ENCODE data around the gene SMYD5.
"Not testable (repeated sequence)": the region's sequence is repeated elsewhere in the genome, so short reads cannot be mapped to it uniquely, and the experiment has no call there.

The SMYD5 gene

DNA sequence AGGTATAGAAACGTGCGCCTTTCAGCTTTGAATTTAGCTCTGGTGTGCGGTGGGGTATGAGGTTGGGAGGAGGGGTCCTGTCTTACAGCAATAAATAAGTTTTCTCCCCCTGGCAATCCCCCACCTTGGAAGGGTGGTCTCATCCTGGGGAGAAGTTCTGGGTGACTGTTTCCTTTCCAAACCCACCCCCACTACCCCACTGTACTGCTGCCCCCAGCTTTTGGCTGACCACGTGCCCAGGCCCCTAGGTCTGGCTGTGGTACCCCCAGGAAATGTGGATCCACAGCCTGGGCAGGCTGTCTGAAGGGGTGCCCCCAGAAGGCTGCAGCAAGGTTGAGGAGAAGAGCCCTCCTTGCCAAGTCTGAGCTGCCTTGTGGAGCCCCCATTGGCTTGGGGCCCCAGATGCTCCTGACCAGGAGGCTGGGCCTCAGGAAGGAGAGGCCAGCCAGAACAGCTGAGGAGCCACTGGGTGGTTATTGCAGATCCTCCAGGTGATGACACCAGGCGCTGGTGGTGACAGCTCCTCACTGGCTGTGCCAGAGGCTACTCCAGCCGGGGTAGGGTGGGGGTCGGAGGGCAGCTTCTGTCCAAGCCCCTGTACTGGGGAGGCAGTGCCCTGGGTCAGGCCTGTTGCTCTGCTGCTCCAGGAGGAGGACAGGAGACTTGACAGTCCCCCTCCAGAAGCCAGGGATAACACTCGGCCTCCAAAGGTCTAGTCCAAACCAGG is 44.3 kb downstream of the SMYD5 start:
- DNase-seq (ENCODE audit: insufficient read length, low spot score) (no peak), FAIRE-seq (no peak)

DNA sequence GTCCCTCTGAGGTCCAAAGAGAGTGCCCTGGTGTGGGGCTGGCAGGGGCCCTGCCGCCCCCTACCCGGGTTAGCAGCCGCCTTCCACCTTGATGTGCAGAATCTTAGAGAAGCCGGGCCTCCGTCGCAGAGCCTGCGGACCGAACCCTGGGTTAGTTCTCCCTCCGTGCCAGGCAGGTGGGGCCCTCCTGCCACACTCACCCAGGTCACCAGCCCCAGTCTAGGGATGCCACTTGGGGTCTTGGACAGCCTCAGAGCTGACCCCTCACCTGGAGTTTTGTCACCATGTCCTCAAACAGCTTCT is 44.8 kb downstream of the SMYD5 start:
- DNase-seq (ENCODE audit: insufficient read length, low spot score): no peak
- FAIRE-seq: no peak

DNA sequence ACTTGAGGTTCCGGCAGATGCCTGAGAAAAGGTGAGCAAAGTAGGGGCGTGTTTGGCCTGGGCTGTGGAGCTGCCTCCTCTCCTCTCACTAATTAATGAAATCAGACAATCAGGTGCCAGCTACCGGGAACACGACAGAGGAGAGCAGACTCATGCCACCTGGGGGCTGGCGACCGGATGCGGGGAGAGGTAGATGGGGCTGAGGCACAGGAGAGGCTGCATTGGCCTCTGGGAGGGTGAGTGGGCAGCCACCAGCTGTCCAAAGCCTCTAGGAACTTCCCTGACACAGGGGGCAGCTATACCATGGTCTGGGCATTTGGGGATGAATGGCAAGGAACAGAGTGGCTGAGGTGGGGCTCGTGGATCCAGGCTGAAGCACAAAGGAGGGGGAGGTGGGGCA is 45.2 kb downstream of the SMYD5 start:
- FAIRE-seq (no peak), DNase-seq (ENCODE audit: insufficient read length, low spot score) (no peak)

DNA sequence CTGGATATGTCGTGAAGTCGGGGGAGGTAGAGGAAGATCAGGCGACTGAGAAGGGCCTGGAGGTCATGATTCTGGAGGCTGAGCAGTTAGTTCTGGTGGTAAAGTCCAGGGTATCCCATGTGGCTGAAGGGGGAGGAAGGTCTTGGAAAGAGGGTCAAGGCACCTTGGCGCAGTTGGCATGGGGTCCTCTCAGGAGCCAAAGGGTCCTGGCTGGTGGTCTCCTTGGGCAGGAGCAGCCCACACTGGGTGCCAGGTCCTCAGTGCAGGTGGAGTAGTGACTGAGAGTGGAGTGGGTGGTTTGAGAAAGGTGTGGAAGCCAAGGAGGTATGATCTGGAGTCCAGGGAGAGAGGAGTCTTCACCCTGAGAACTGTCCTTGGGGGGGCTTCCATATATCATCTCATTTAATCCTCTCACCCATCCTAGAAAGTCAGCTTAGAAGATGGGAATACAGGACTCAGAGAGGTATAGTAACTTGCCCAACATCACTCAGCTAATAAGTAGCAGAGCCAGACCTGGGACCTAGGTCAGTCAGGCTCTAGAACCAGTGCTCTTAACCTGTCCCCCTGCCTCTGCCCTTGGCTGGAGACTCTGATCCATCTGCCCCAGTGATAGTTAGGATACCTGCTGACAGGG is 45.8 kb downstream of the SMYD5 start:
- FAIRE-seq (peak; percentile 28), DNase-seq (ENCODE audit: insufficient read length, low spot score) (no peak)

DNA sequence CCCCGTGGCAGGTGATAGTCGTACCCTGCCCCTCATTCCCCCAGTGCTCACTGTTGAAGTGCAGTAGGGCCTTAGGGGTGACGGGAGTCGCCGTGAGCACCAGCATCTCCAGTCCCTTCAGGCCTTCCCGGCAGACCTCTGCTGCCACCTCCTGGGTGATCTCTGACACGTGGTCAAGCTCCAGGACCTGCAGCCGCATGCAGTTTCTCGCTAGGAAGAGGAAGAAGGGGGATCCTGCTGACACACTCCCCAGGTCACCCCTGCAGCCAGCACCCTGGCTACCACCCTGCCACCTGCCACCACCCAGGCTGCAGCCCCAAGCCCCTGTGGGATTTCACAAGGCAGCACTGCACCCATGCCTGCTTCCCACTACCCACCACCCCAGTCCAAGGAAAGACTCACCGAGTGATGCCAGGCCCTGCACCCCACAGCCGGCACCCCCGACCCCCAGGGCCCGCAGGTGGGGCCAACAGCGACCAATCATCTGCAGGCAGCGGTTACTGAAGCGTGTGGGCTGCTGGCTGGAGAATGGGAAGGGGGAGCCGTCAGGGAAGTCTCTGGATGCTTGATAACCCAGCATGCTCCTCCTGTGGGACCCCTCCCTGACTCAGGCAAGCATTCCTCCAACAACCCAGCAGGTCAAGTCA is 46.4 kb downstream of the SMYD5 start:
- FAIRE-seq (peak; percentile 13), DNase-seq (ENCODE audit: insufficient read length, low spot score) (peak; percentile 78)

DNA sequence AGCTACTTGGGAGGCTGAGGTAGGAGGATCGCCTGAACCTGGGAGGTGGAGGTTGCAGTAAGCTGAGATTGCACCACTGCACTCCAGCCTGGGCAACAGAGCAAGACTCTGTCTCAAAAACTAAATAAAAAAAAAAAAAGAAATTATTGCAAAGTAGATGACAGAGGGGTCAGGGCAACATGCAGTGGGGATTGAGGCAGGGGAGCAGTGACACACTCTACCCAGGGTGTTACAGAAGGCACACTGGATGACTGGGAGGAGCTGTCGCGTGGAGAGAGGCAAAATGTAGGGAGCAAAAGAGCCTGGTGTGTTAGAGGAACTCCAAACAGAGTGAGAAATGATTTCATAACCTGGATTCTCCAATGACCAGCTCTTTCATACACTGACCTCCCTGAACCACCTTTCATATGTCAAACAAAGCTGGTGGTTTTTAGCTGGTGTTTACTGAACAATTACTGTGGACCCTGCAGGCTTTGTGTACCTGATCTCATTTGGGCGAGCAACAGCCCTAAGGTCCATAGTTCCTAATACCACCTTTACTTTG is 48.1 kb downstream of the SMYD5 start:
- FAIRE-seq: no peak
- DNase-seq (ENCODE audit: insufficient read length, low spot score): no peak

DNA sequence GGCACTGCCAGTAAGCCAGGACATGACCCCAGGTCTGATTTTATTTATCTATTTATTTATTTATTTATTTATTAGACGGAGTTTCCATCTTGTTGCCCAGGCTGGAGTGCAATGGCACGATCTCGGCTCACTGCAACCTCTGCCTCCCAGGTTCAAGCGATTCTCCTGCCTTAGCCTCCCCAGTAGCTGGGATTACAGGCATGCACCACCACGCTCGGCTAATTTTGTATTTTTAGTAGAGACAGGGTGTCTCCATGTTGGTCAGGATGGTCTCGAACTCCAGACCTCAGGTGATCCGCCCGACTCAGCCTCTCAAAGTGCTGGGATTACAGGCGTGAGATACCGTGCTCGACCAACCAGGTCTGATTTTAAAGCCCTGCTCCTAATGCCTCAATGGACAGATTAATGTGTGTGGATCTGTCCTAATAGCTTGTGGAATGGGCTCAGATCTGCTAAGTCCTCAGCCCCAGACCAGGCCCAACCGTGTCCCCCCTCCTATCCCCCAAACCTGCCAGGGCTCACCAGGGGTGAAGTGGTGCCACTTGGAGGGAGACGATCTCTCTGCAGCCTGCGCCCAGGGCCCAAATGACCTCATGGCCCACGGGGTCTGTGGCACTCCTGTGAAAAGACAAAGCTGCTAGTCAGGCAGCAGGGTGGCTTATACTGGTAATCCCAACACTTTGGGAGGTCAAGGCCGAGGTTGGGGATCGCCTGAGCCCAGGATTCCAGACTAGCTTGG is 48.8 kb downstream of the SMYD5 start:
- not testable (repeated sequence) for DNase-seq (ENCODE audit: insufficient read length, low spot score); FAIRE-seq

DNA sequence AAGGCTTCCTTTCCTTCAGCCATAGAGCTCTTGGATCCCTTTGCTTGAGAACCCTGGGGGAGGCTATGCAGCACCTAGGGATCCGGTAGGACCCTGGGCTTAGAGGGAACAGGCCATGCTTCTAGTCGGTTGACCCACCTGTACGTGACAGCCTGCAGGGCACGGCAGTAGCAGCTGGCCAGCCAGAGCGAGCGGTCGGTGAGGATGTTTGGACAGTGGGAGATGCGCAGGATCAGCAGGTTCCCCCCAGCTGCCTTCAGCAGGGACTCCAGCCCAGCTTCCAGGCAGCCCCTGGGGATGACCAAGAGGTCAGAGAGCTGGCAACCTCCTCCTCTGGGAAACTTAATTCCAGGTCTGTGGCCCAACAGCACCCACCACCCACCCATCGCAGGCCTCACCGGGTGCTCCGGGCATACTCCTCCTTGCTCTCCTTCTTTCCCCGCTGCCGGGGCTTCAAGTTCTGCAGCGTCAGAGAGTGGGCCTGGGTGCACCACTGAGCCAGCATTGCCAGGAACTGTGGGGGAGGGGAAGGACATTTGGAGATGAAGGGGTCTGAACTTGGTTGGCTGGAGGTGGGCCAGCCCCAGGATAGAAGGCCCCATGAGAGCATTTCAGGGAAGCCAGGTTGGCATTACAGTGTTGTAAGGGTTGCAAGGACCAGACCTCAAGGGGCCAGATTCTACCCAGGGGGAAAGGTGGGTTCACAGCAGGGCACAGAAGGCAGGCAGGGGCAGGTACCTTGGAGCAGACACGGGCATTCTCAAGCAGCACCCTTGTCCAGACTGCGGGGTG is 49.7 kb downstream of the SMYD5 start:
- DNase-seq (ENCODE audit: insufficient read length, low spot score) (no peak), FAIRE-seq (no peak)

DNA sequence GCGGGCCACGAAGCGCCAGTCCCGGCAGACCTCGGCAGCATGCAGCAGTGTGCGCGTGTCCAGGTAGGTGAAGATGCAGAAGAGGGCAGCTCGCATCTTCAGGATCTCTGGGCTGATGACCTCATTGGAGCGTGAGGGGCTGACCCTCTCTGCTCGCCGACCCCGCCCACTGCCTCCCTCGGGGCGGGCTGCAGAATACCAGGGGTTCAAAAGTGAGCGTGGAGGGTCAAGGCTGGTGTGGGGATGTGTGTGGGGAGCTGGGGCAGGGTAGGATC is 50.2 kb downstream of the SMYD5 start:
- no peak for FAIRE-seq
- no peak for DNase-seq (ENCODE audit: insufficient read length, low spot score)

DNA sequence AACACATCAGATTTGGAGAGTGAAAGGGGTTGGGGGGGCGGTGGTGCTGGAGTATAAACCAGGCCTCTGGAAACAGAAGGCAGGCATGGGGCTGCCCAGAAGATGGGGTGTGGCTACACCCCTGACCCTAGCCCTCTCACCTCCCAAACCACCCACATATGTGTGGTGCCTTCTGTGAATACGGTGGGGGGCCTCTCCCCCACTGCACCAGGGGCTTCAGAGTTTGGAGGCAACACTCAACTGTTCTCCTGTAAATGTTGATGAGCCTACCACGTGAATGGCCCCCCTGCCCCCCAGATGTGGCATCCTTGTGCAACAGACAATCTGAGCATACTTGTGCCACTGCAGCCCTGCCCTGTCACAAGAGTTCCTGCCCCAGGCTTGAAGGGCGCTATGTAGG is 50.7 kb downstream of the SMYD5 start:
- no peak for DNase-seq (ENCODE audit: insufficient read length, low spot score)
- FAIRE-seq: no peak

DNA sequence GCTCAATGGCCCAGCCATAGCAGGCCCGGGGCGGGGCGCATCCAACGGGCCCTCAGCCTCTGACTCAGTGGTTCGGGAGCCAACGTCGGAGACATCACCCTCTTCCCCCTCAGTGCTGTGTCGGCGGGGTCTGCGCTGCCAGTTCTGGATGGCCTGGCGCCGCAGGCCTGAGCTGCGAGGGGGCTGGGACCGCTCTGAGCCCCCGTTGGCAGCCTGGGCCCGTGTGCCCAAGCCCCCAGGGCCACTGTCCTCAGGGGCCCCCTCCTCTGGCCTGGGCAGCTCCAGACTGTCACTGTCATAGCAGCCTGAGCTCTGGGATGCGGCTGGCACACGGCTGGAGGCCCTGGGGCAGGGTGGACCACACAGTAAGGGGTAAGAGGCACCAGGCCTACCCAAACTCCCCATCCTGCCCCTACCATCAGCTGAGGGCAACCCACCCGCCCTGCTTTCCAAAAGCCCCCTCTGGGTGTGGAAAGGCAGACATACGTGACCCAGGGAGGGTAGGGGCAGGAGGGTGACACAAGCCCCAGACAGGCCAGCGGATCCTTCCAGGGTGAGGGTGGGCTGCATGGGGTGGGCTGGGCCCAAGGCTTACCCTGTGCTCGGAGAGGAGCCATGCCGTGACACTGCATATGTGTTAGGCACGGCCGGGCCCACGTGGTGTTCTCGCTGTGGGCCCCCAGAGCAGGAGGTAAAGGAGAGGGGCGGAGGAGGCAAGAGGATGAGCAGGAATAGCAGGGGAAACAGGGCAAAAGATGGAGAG is 51.4 kb downstream of the SMYD5 start:
- FAIRE-seq: no peak
- DNase-seq (ENCODE audit: insufficient read length, low spot score): no peak

DNA sequence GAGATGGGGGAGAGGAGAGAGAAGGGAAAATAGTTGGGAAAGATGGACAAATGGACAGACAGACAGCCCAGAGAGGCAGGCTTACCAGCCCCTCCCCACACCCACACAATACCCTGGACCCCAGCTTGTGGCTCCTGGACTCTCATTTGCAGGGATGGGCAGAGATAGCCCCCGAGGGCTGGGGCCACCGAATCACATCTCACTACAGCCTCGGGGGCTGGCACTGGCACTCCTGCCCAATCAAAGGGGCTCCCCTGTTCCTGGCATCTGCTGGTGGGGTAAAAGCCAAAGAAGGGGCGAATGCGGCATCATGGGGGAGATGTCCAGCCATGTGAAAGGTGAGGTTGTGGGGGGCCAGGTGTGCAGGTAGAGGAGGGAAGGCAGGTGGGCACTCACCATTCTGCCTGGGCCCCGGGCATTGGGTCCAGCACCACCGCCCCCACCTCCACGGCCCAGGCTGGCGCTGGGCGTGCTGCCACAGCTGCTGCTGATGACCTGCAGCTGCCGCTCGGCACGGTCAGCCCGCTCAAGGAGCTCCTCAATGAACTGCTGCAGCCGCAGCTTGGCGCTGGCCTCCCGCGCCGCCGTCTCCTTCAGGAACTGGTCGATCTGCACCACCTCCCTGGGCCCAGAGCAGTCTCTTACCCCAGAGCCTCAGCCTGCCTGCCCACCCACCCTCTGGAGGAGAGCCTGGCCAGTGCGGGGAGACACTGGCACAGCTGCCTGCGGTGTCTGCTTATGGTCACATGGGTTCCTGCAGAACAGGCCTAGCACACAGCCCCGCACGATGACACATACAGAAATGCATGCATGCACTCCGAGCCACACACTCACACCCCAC is 52.2 kb downstream of the SMYD5 start:
- no peak for DNase-seq (ENCODE audit: insufficient read length, low spot score)
- FAIRE-seq: no peak

DNA sequence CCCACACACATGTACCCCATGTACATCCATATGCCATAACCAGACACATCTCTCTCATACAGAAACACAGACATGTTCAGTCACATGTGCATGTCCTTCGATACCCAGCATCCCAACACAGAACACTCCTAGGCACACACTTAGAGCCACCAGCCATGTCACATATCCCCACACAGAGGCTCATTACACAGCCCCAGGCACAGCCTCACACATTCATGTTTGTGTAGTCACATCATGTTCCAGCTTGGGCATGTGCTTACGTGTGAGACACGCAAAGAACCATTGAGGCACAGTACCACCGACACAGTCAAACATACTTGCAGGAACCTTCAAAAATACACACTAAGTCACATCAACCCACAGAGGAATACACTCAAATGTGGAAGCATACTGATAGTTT is 53.0 kb downstream of the SMYD5 start:
- peak; percentile 64 for FAIRE-seq

DNA sequence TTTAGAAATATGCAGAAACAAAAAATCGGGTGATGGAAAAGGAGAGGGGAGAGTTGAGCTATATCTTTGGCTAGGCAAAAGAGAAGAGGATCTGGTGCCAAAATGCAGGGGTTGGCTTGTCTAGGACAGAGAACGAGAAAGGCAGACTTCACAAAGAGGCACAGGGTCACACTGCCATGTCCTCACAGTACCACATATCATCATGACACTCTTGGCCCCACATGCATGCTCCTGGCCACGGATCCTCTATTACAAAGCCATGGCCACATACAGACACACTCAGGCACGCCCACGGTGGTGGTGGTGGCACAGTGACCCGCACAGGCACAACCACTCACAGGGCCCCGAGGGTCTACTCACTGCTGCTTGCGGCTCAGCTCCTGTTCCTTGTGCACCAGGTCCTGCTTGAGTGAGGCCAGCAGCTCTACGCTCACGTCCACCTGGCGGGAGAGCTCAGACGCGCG is 54.4 kb downstream of the SMYD5 start:
- FAIRE-seq (no peak), DNase-seq (ENCODE audit: insufficient read length, low spot score) (no peak)

More for the DNA sequence above, 53.0 kb downstream of the SMYD5 start:
- no peak for DNase-seq (ENCODE audit: insufficient read length, low spot score)

DNA sequence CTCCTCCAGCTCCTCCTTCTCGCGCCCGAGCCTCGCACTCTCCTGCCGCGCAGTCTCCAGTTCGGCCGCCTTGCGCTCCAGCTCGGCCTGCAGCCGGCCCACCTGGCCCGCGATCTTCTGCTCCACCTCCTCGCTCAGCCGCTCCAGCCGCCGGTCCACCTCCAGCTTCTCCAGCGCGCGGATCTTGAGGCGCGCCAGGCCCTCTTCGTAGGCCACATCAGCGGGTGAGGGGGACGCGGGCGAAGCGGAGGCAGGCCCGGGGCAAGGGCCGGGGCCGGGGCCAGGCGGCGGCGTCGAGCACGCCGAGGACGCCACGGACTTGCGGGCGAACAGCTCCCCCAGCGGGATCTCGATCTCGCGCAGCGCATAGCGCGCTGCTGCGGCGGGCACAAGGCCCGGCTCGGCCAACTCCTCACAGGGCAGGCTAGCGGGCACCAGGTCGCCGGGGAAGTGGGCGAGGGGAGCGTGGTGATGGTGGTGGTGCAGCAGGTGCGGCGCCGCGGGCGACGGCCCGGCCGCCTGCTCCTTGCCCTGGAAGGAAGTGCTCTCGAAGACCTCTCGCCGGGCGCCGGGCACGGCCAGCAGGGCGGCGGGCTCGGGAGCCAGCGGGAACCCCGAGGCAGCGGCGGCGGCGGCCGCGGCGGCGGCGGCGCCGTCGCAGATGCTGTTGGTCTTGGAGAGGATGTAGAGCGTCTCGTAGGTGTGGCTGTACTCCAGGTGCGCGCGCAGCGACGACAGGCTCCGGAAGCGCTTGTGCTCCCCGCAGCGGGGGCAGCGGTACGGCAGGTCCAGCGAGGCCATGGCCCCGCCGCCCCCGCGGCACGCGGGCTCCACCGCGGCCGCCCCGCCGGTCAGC is 55.0 kb downstream of the SMYD5 start:
- DNase-seq (ENCODE audit: insufficient read length, low spot score): no peak
- no peak for FAIRE-seq

DNA sequence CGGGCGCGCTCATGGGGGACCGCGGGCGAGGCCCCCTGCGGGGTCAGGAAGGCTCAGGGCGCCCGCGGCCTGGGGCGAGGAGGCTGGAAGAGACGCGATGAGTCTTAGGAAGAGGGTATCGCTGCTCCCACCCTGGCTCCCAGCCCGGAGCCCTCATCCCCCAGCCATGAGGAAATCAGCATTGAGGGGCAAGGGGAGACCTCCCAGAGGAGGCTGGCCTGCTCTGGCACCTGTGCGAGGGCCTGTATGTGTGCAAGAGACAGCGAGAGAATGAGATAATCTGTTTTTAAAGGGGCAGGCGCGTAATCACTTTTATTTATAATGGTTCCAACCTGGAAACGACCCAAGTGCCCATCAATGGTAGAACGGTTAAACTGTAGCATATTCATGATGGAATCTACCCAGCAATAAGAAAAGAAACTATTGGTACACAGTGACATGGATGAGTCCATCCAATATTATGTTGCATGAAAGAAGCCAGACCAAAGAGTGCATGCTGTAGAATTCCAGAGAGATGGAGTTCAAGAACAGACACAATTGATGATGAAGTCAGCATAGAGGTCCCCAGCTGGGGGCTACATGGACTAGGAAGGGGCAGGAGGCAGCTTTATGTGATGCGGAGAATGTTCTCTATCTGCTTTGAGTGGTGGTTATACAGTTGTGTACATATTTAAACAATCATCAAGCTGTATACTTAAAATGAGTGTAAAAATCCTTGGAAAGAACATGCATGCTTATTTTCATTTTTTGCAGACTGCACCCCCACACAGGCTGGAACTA is 55.8 kb downstream of the SMYD5 start:
- DNase-seq (ENCODE audit: insufficient read length, low spot score): no peak
- FAIRE-seq: no peak

DNA sequence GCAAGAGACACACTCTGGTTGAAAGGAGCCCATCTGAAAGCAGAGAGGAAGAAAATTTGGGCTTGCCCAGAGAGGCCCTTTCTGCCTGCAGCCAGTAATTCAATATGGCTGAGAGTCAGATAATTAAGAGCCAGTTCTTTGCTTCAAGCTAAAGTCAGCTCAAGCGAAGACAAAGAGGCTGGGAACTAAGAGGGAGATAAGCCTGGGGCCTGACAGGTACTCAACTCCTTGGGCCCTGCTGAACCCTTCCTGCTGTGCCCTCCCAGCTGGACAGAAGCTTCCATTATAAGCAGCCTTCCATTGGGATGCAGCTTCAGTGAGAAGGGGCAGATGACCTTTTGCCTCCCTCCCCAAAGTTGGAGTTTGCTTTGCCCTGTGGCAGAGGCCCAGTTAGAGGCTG is 58.2 kb downstream of the SMYD5 start:
- DNase-seq (ENCODE audit: insufficient read length, low spot score) (no peak), FAIRE-seq (no peak)

All from HTR-8/SVneo (cell line).